ENCODE data around the gene HRH4. TPM values are rescaled to one million over a fixed set of nuclear protein-coding genes. Genes with fewer than 3 reads are reported as not detected.

The HRH4 gene
- total RNA-seq, 3 donors from 2014 or later, result 0.28 to 0.29 TPM; not detected in 1

GRCh38 chr18:24465486-24465885, 5.0 kb downstream of the HRH4 start:
- no peaks in the 10 kb centered on the region for H3K9me3 ChIP-seq
- intact Hi-C loops (cut with DNase I, micrococcal nuclease), result no loop called here
- ATAC-seq, result no peak
- no peaks in the 10 kb centered on the region for H3K4me1 ChIP-seq (ENCODE audit: low read depth)
- no peak for TF ChIP-seq CTCF (IDR thresholded peaks at IDR 0.05)
- no peaks in the 10 kb centered on the region for H3K36me3 ChIP-seq (ENCODE audit: low read depth)
- H3K4me3 ChIP-seq, result no peak overlapping the region
- DNase-seq, result no peak

- no peak for ATAC-seq
Measured at GRCh38 chr18:24466771-24467170, 6.3 kb downstream of the HRH4 start.

GRCh38 chr18:24470022-24470618, 9.7 kb downstream of the HRH4 start:
- intact Hi-C loops (cut with DNase I, micrococcal nuclease), result no loop called here
- ATAC-seq, result no peak
- no peaks in the 10 kb centered on the region for H3K36me3 ChIP-seq (ENCODE audit: low read depth)

More at GRCh38 chr18:24466771-24467170, 6.3 kb downstream of the HRH4 start:
- intact Hi-C loops (cut with DNase I, micrococcal nuclease), result no loop called here
- Histone ChIP-seq H3K9me3 (no peaks in the 10 kb centered on the region), H3K4me1 (ENCODE audit: low read depth) (no peaks in the 10 kb centered on the region), H3K4me3 (no peak overlapping the region), H3K36me3 (ENCODE audit: low read depth) (no peaks in the 10 kb centered on the region)
- no peak for TF ChIP-seq CTCF (IDR thresholded peaks at IDR 0.05)
- no peak for DNase-seq

GRCh38 chr18:24470805-24471204, 10.4 kb downstream of the HRH4 start:
- DNase-seq (no peak), ATAC-seq (no peak)
- H3K9me3 ChIP-seq, result no peaks in the 10 kb centered on the region
- intact Hi-C loops (cut with DNase I, micrococcal nuclease), result no loop called here
- H3K4me3 ChIP-seq, result no peak overlapping the region
- no peaks in the 10 kb centered on the region for H3K36me3 ChIP-seq (ENCODE audit: low read depth)
- no peaks in the 10 kb centered on the region for H3K4me1 ChIP-seq (ENCODE audit: low read depth)
- no peak for TF ChIP-seq CTCF (IDR thresholded peaks at IDR 0.05)

More at GRCh38 chr18:24470022-24470618, 9.7 kb downstream of the HRH4 start:
- Histone ChIP-seq H3K9me3 (no peaks in the 10 kb centered on the region), H3K4me1 (ENCODE audit: low read depth) (no peaks in the 10 kb centered on the region), H3K4me3 (no peak overlapping the region)
- no peak for DNase-seq
- TF ChIP-seq CTCF (IDR thresholded peaks at IDR 0.05), result no peak

- intact Hi-C loops (cut with DNase I, micrococcal nuclease), result no loop called here
- ATAC-seq (no peak), DNase-seq (no peak)
- Histone ChIP-seq H3K9me3 (no peaks in the 10 kb centered on the region), H3K36me3 (ENCODE audit: low read depth) (no peaks in the 10 kb centered on the region), H3K4me1 (ENCODE audit: low read depth) (no peaks in the 10 kb centered on the region), H3K4me3 (no peak overlapping the region)
- no peak for TF ChIP-seq CTCF (IDR thresholded peaks at IDR 0.05)
Measured at GRCh38 chr18:24472591-24472990, 12.2 kb downstream of the HRH4 start.

- TF ChIP-seq CTCF (IDR thresholded peaks at IDR 0.05), result no peak
- ATAC-seq, result no peak
- intact Hi-C loops (cut with DNase I, micrococcal nuclease), result no loop called here
- Histone ChIP-seq H3K9me3 (no peaks in the 10 kb centered on the region), H3K36me3 (ENCODE audit: low read depth) (no peaks in the 10 kb centered on the region), H3K4me3 (no peak overlapping the region), H3K4me1 (ENCODE audit: low read depth) (no peaks in the 10 kb centered on the region)
- no peak for DNase-seq
Measured at GRCh38 chr18:24474406-24474805, 14.0 kb downstream of the HRH4 start.

Data from mucosa of descending colon (tissue), 3 donors.